K562 (cell line): ENCODE data around the gene MAP3K7. TPM values are rescaled to one million over a fixed set of nuclear protein-coding genes. Genes with fewer than 3 reads are reported as not detected.

Source experiments
- ATAC-seq: fragments of 200-7000 bp; cut with Tn5 transposase; 3 replicates; pipeline ENCODE4 v1.9.1; 2020; ENCODE audit warnings: moderate library complexity
- BruUV-seq: library from RNA; stranded (reverse); fragments of 400-500 nt; replicated peaks from 2 replicates; lab custom pipeline; 2021; lab: Mats Ljungman, UMichigan
- CTCF ChIA-PET: fragments of 300-600 bp; formaldehyde crosslinking; extraction: SDS; loops from one replicate; lab custom pipeline; 2021; ENCODE audit warnings: low intra/inter-chr PET ratio; lab: Yijun Ruan, JAX
- POLR2A ChIA-PET: fragments of 300-600, 350-650 bp; sonication (Branson Sonifier 250); formaldehyde crosslinking; extraction: SDS; loops from one replicate; lab custom pipeline; 2021; ENCODE audit warnings: antibody characterized with exemption, inconsistent platforms; lab: Yijun Ruan, JAX
- DNase-seq, 4 experiments: peaks; one replicate each; pipeline versions ENCODE4 v3.0.0 to v3.0.0-alpha.2; 2011 to 2018; ENCODE audit warnings: low spot score in 3 of 4, mixed read lengths in 3 of 4; ENCODE audit errors: extremely low read depth in 1 of 4
- FAIRE-seq: peaks from 2 replicates; lab custom pipeline; 2011; peaks lifted over from hg19 to GRCh38; lab: Jason Lieb, UNC
- H2AFZ ChIP-seq: 2 replicates; pipeline ENCODE4 v1.6.0; 2011; ENCODE audit warnings: low read depth, low read length, control low read depth, inconsistent platforms
- H3K27ac ChIP-seq: fragments of 200-600 bp; 3 replicates; pipeline ENCODE4 v1.8.0; 2011; ENCODE audit warnings: low read depth, mild to moderate bottlenecking, control low read depth, inconsistent platforms, low read length, moderate library complexity, mixed read lengths; ENCODE audit errors: extremely low read depth
- H3K27me3 ChIP-seq, 2 experiments: fragments of 300-600 bp in 1 of 2; 2 replicates in 1 of 2; 3 replicates in 1 of 2; pipeline versions ENCODE4 v1.6.0 to v1.8.0; 2011; ENCODE audit warnings: inconsistent platforms in 2 of 2, low read length in 2 of 2, mild to moderate bottlenecking in 1 of 2, mixed read lengths in 1 of 2, moderate library complexity in 1 of 2; ENCODE audit not compliant: control insufficient read depth in 2 of 2, insufficient read depth in 2 of 2
- H3K36me3 ChIP-seq: fragments of 300-600 bp; 3 replicates; pipeline ENCODE4 v1.8.0; 2011; ENCODE audit warnings: mild to moderate bottlenecking, low read length, inconsistent platforms; ENCODE audit not compliant: control insufficient read depth, insufficient read depth
- H3K4me1 ChIP-seq, 2 experiments: fragments of 200-600 bp in 1 of 2; replicated peaks in 1 of 2; 2 replicates in 1 of 2; 3 replicates in 1 of 2; pipeline versions ENCODE4 v1.5.1 to v1.8.0; 2011; ENCODE audit warnings: inconsistent platforms in 2 of 2, low read length in 2 of 2, mild to moderate bottlenecking in 1 of 2, mixed read lengths in 1 of 2, moderate library complexity in 1 of 2; ENCODE audit not compliant: control insufficient read depth in 2 of 2, insufficient read depth in 2 of 2
- H3K4me2 ChIP-seq: 2 replicates; pipeline ENCODE4 v1.6.1; 2011; ENCODE audit warnings: low read length, control low read depth, inconsistent platforms, mixed read lengths; ENCODE audit not compliant: insufficient read depth
- H3K4me3 ChIP-seq: fragments of 200-600 bp; sonication (generic), shearing (Covaris generic); 2 replicates; pipeline ENCODE4 v1.5.1; 2016; ENCODE audit warnings: control low read depth, inconsistent platforms
- H3K79me2 ChIP-seq: fragments of 200-600 bp; 3 replicates; pipeline ENCODE4 v1.8.0; 2011; ENCODE audit warnings: low read length, inconsistent platforms; ENCODE audit not compliant: control insufficient read depth, insufficient read depth
- H3K9ac ChIP-seq, 2 experiments: 2 replicates each; pipeline versions ENCODE4 v1.6.0 to v1.6.1; 2011; ENCODE audit warnings: low read depth in 2 of 2, low read length in 2 of 2, control low read depth in 1 of 2, inconsistent platforms in 1 of 2, mild to moderate bottlenecking in 1 of 2, mixed read lengths in 1 of 2; ENCODE audit not compliant: insufficient read depth in 1 of 2
- H3K9me1 ChIP-seq: one replicate; pipeline ENCODE4 v1.6.0; 2011; ENCODE audit warnings: inconsistent platforms, mild to moderate bottlenecking, low read length, moderate library complexity; ENCODE audit not compliant: control insufficient read depth, insufficient read depth
- H3K9me3 ChIP-seq: replicated peaks from 2 replicates; pipeline ENCODE4 v1.5.1; 2011; ENCODE audit warnings: low read depth, low read length, inconsistent platforms; ENCODE audit not compliant: control insufficient read depth, insufficient read depth
- H4K20me1 ChIP-seq: replicated peaks from 2 replicates; pipeline ENCODE4 v1.6.1; 2011; ENCODE audit warnings: low read length, inconsistent platforms, mixed read lengths; ENCODE audit not compliant: control insufficient read depth, insufficient read depth
- C11orf30 ChIP-seq: fragments of 450-650 bp; IDR thresholded peaks from 2 replicates; pipeline ENCODE4 v1.6.1; 2016; ENCODE audit warnings: low read depth, mild to moderate bottlenecking
- CEBPZ ChIP-seq: fragments of 150-350 bp; IDR thresholded peaks from 2 replicates; pipeline ENCODE4 v1.6.1; 2014; ENCODE audit warnings: low read depth, mild to moderate bottlenecking, low read length, borderline replicate concordance
- CHD4 ChIP-seq: fragments of 200-600 bp; sonication (generic); IDR thresholded peaks from 3 replicates; pipeline ENCODE4 v1.6.1; 2012; ENCODE audit warnings: low read depth, mild to moderate bottlenecking, mixed read lengths, low read length, inconsistent platforms; ENCODE audit not compliant: insufficient read depth, insufficient replicate concordance, poor library complexity, severe bottlenecking
- MTA3 ChIP-seq: fragments of 450-650 bp; formaldehyde crosslinking; IDR thresholded peaks from 2 replicates; pipeline ENCODE4 v1.6.1; 2017; ENCODE audit warnings: mild to moderate bottlenecking, borderline replicate concordance
- SETDB1 ChIP-seq: IDR thresholded peaks from one replicate; pipeline ENCODE4 v1.6.1; 2012; ENCODE audit warnings: low read length, control low read depth, inconsistent platforms
- ZNF316 ChIP-seq: fragments of 450-650 bp; IDR thresholded peaks from 2 replicates; pipeline ENCODE4 v1.6.1; 2016
- WGBS: fragments of 100-300 bp; shearing (Covaris generic); methylation state at CpG from one replicate; pipeline ENCODE4 v1.1.6; 2016; ENCODE audit warnings: low coverage, mixed read lengths; ENCODE audit not compliant: insufficient coverage; ENCODE audit errors: missing lambda C conversion rate; 5-methylcytosine and 5-hydroxymethylcytosine counted together
- in situ Hi-C: fragments of 300-500 bp; cut with MboI; formaldehyde crosslinking; loops from 4 replicates; pipeline ENCODE4 v1.15.0; 2018; ENCODE audit warnings: inconsistent platforms, mixed read lengths
- intact Hi-C: fragments of 100-400 bp; cut with micrococcal nuclease; formaldehyde crosslinking; loops from 2 replicates; pipeline ENCODE4 v1.14.2; 2022
- polyA plus RNA-seq, 8 experiments: library from polyadenylated mRNA; depleted of rRNA in 4 of 8; stranded (reverse) in 5 of 8; unstranded in 3 of 8; fragments of >200 nt; fragmentation: Nextera tagmentation in 2 of 8; fragmentation: Illumina TruSeq in 1 of 8; extraction: Ambion mirVana in 2 of 8; extraction: Trizol in 1 of 8; gene quantifications; 2 replicates each; pipeline versions ENCODE4 v1.2.1 to v1.2.3, GENCODE V29; 2011 to 2014; ENCODE audit warnings: inconsistent platforms in 1 of 8, missing spikeins in 1 of 8
- total RNA-seq, 7 experiments: library from RNA; depleted of rRNA in 6 of 7; stranded (reverse); fragments of >200 nt in 6 of 7; fragmentation: Illumina TruSeq in 2 of 7; extraction: Trizol in 2 of 7; gene quantifications; 2 replicates each; pipeline versions ENCODE4 v1.2.1 to v1.2.3, GENCODE V29; 2011 to 2021; ENCODE audit warnings: low replicate concordance in 1 of 7

The MAP3K7 gene
- total and polyA plus RNA-seq, 9 of the 15 experiments (the other 6 are each of a cell fraction or from before 2014, with no cell fraction given), result 13.4 to 60.9 (median 34.8) TPM

- DNase-seq (no peak), FAIRE-seq (no peak), ATAC-seq (no peak)
- no peak overlapping the region for H2AFZ ChIP-seq
- H3K9ac ChIP-seq, result no peak overlapping the region
- H3K4me1 ChIP-seq, result peaks cover 5 to 15% of the 10 kb centered on the region in 2 experiments; a peak in 4 of 5 replicates
- no peaks in the 10 kb centered on the region for H4K20me1 ChIP-seq
- H3K9me1 ChIP-seq, result no peaks in the 10 kb centered on the region
- H3K27me3 ChIP-seq, result no peaks in the 10 kb centered on the region
- BruUV-seq, result no TSS peak
- no peak overlapping the region for H3K27ac ChIP-seq
- H3K9me3 ChIP-seq, result no peaks in the 10 kb centered on the region
- H3K79me2 ChIP-seq, result no peaks in the 10 kb centered on the region
- no peak overlapping the region for H3K4me3 ChIP-seq
- no peaks in the 10 kb centered on the region; the same call in 2 of the 3 replicates for H3K36me3 ChIP-seq
- ChIA-PET CTCF (no interaction called here), POLR2A (no interaction called here)
- WGBS, result 67% methylated on average over 9 of the region's 9 CpGs
- in situ Hi-C loops, result no loop called here
- no peak overlapping the region for H3K4me2 ChIP-seq
- intact Hi-C loops, result no loop called here
- TF ChIP-seq CEBPZ, result no peak
- TF ChIP-seq SETDB1, result no peak
- TF ChIP-seq MTA3, result no peak
- TF ChIP-seq ZNF316, result peak; percentile 15; the same call in 1 of the 2 replicates
- TF ChIP-seq C11orf30, result peak; percentile 14; the same call in 1 of the 2 replicates
- TF ChIP-seq CHD4, result no peak
These were observed 86.4 kb downstream of the MAP3K7 start for GRCh38 chr6:90500458-90500857.
